Measurements from ENCODE around the gene CDC42EP3.

GRCh38 chr2:37653805-37654378 is 17.6 kb downstream of the CDC42EP3 start:
- peak in 2 of 3 donors; percentile 21 to 62 for TF ChIP-seq POLR2AphosphoS5 (IDR thresholded peaks at IDR 0.05)
- no peak for TF ChIP-seq POLR2A (IDR thresholded peaks at IDR 0.05)
- no peak for TF ChIP-seq CTCF (IDR thresholded peaks at IDR 0.05)
- TF ChIP-seq EP300 (IDR thresholded peaks at IDR 0.05) = no peak

Data from stomach (tissue), 4 donors.